MM.1S (cell line): ENCODE results near the gene PNMA8C.
A peak's percentile ranks its signal among the peaks of the same experiment; 100 is the strongest.
"Not testable (repeated sequence)": the region's sequence is repeated elsewhere in the genome, so short reads cannot be mapped to it uniquely, and the experiment has no call there.

Source experiments
- DNase-seq: peaks from one replicate; pipeline ENCODE4 v3.0.0-alpha.2; 2015
- H2AFZ ChIP-seq: fragments of 300-600 bp; sonication (generic); 2 replicates; pipeline ENCODE4 v1.6.0; 2016; ENCODE audit warnings: antibody characterized with exemption, low read length
- H3F3A ChIP-seq: fragments of 300-600 bp; sonication (generic); 2 replicates; pipeline ENCODE4 v1.6.1; 2016; ENCODE audit warnings: mild to moderate bottlenecking, antibody characterized with exemption, low read length, moderate library complexity, mixed read lengths; ENCODE audit not compliant: insufficient read depth
- H3K27ac ChIP-seq: fragments of 300-600 bp; sonication (generic); 2 replicates; pipeline ENCODE4 v1.5.1; 2016; ENCODE audit warnings: mild to moderate bottlenecking, low read length
- H3K27me3 ChIP-seq: fragments of 300-600 bp; sonication (generic); replicated peaks from 2 replicates; pipeline ENCODE4 v1.6.0; 2016; ENCODE audit warnings: low read length; ENCODE audit not compliant: insufficient read depth
- H3K36me3 ChIP-seq: fragments of 300-600 bp; sonication (generic); replicated peaks from 2 replicates; pipeline ENCODE4 v1.6.1; 2016; ENCODE audit warnings: mild to moderate bottlenecking, low read length, mixed read lengths; ENCODE audit not compliant: insufficient read depth
- H3K4me1 ChIP-seq: fragments of 300-600 bp; sonication (generic); 2 replicates; pipeline ENCODE4 v1.6.1; 2016; ENCODE audit warnings: low read length, mixed read lengths
- H3K4me2 ChIP-seq: fragments of 300-600 bp; sonication (generic); 2 replicates; pipeline ENCODE4 v1.6.0; 2016; ENCODE audit warnings: low read depth, low read length
- H3K4me3 ChIP-seq: fragments of 300-600 bp; sonication (generic); 2 replicates; pipeline ENCODE4 v1.5.1; 2016; ENCODE audit warnings: low read length, mixed read lengths
- H3K79me2 ChIP-seq: fragments of 300-600 bp; sonication (generic); 2 replicates; pipeline ENCODE4 v1.6.1; 2016; ENCODE audit warnings: mixed run types, low read length, mixed read lengths
- H3K9ac ChIP-seq: fragments of 300-600 bp; sonication (generic); 2 replicates; pipeline ENCODE4 v1.6.1; 2016; ENCODE audit warnings: low read length, mixed read lengths
- H3K9me2 ChIP-seq: fragments of 300-600 bp; sonication (generic); replicated peaks from 2 replicates; pipeline ENCODE4 v1.6.1; 2016; ENCODE audit warnings: mild to moderate bottlenecking, low read length, mixed read lengths; ENCODE audit not compliant: insufficient read depth
- H3K9me3 ChIP-seq: fragments of 300-600 bp; sonication (generic); replicated peaks from 2 replicates; pipeline ENCODE4 v1.6.1; 2016; ENCODE audit warnings: mild to moderate bottlenecking, low read length, mixed read lengths; ENCODE audit not compliant: insufficient read depth
- H4K20me1 ChIP-seq: fragments of 300-600 bp; sonication (generic); 2 replicates; pipeline ENCODE4 v1.6.1; 2016; ENCODE audit warnings: mild to moderate bottlenecking, low read length, moderate library complexity, mixed read lengths; ENCODE audit not compliant: insufficient read depth
- EZH2 ChIP-seq: fragments of 300-600 bp; sonication (generic); optimal IDR thresholded peaks from 2 replicates; pipeline ENCODE3; 2017; ENCODE audit warnings: low read depth, mild to moderate bottlenecking, antibody characterized with exemption, low read length, mixed read lengths
- EZH2phosphoT487 ChIP-seq: fragments of 300-600 bp; sonication (generic); IDR thresholded peaks from 2 replicates; pipeline ENCODE4 v1.6.1; 2018; ENCODE audit warnings: antibody characterized with exemption, low read length
- TF ChIP-seq, protein P1 (sequence below): fragments of 300-600 bp; sonication (generic); IDR thresholded peaks from 2 replicates; pipeline ENCODE4 v1.5.1; 2016; ENCODE audit warnings: antibody characterized with exemption, low read length, mixed read lengths

PNMA8C gene

GRCh38 chr19:46404055-46404752, 24.5 kb downstream of the PNMA8C start:
- H3K9me2 ChIP-seq: no peaks in the 10 kb centered on the region
- no peak for TF ChIP-seq EZH2phosphoT487
- H3K9ac ChIP-seq: no peak overlapping the region
- no peaks in the 10 kb centered on the region for H3K4me1 ChIP-seq
- H2AFZ ChIP-seq: no peak overlapping the region
- no peak for DNase-seq
- H3K4me2 ChIP-seq: peak overlapping the region; percentile 32; the same call in 1 of the 2 replicates
- H3K27ac ChIP-seq: no peak overlapping the region
- no peaks in the 10 kb centered on the region for H3K9me3 ChIP-seq
- H3K4me3 ChIP-seq: no peak overlapping the region
- H3K27me3 ChIP-seq: peaks cover 86% of the 10 kb centered on the region
- no peaks in the 10 kb centered on the region for H3K36me3 ChIP-seq
- no peaks in the 10 kb centered on the region for H4K20me1 ChIP-seq
- H3K79me2 ChIP-seq: no peaks in the 10 kb centered on the region
- no peaks in the 10 kb centered on the region for H3F3A ChIP-seq

- Histone ChIP-seq H4K20me1 (no peaks in the 10 kb centered on the region), H3K79me2 (no peaks in the 10 kb centered on the region), H2AFZ (no peak overlapping the region), H3K36me3 (no peaks in the 10 kb centered on the region), H3K4me3 (no peak overlapping the region), H3F3A (no peaks in the 10 kb centered on the region), H3K4me1 (no peaks in the 10 kb centered on the region), H3K9me3 (no peaks in the 10 kb centered on the region), H3K27me3 (peaks cover 84% of the 10 kb centered on the region), H3K9ac (no peak overlapping the region), H3K9me2 (no peaks in the 10 kb centered on the region), H3K27ac (no peak overlapping the region), H3K4me2 (no peak overlapping the region)
- TF ChIP-seq EZH2phosphoT487: no peak
- TF ChIP-seq EZH2: no peak
- TF ChIP-seq, protein P1, sequence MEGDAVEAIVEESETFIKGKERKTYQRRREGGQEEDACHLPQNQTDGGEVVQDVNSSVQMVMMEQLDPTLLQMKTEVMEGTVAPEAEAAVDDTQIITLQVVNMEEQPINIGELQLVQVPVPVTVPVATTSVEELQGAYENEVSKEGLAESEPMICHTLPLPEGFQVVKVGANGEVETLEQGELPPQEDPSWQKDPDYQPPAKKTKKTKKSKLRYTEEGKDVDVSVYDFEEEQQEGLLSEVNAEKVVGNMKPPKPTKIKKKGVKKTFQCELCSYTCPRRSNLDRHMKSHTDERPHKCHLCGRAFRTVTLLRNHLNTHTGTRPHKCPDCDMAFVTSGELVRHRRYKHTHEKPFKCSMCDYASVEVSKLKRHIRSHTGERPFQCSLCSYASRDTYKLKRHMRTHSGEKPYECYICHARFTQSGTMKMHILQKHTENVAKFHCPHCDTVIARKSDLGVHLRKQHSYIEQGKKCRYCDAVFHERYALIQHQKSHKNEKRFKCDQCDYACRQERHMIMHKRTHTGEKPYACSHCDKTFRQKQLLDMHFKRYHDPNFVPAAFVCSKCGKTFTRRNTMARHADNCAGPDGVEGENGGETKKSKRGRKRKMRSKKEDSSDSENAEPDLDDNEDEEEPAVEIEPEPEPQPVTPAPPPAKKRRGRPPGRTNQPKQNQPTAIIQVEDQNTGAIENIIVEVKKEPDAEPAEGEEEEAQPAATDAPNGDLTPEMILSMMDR: no peak
- DNase-seq: no peak
These were observed 26.0 kb downstream of the PNMA8C start for GRCh38 chr19:46402725-46403124.

DNA sequence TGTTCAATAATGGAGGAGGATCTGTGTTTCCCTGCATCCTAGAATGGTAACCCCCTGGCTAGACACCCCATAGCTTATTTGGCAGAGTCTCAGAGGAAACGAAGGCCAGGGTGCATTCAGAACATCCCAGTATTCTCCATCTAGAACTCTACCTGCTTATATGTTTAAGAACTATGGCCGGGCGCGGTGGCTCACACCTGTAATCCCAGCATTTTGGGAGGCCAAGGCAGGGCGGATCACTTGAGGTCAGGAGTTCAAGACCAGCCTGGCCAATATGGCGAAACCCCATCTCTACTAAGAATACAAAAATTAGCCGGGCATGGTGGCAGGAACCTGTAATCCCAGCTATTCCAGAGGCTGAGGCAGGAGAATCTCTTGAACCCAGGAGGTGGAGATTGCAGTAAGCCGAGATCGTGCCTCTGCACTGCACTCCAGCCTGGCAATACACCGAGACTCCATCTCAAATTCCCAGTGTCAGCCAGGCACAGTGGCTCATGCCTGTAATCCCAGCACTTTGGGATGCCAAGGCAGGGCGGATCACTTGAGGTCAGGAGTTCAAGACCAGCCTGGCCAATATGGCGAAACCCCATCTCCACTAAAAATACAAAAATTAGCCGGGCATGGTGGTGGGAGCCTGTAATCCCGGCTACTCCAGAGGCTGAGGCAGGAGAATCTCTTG, 30.8 kb downstream of the PNMA8C start:
- H3F3A ChIP-seq, H3K27ac ChIP-seq, H3K9me3 ChIP-seq, H3K79me2 ChIP-seq, H4K20me1 ChIP-seq, H2AFZ ChIP-seq, H3K9ac ChIP-seq, H3K36me3 ChIP-seq, DNase-seq, H3K9me2 ChIP-seq, H3K4me2 ChIP-seq, H3K4me1 ChIP-seq, H3K4me3 ChIP-seq: not testable (repeated sequence)
- peaks cover 48% of the 10 kb centered on the region for H3K27me3 ChIP-seq

- Histone ChIP-seq H2AFZ (no peak overlapping the region), H4K20me1 (no peaks in the 10 kb centered on the region), H3K9ac (no peak overlapping the region), H3K4me2 (no peak overlapping the region), H3K36me3 (no peaks in the 10 kb centered on the region), H3K27ac (no peak overlapping the region), H3K4me3 (no peak overlapping the region), H3K9me3 (no peaks in the 10 kb centered on the region), H3K27me3 (peaks cover 17% of the 10 kb centered on the region; the same call in 1 of the 2 replicates), H3K79me2 (no peaks in the 10 kb centered on the region), H3K4me1 (no peaks in the 10 kb centered on the region), H3F3A (no peaks in the 10 kb centered on the region), H3K9me2 (no peaks in the 10 kb centered on the region)
- TF ChIP-seq, protein P1: no peak
- DNase-seq: no peak
These were observed 34.3 kb downstream of the PNMA8C start for GRCh38 chr19:46394402-46394797.
